ENCODE data around the gene TENT5C.

The TENT5C gene

GRCh38 chr1:117594261-117594990 lies 11.4 kb upstream of the TENT5C start:
- peak; percentile 5 for DNase-seq

GRCh38 chr1:117596023-117596720 lies 9.7 kb upstream of the TENT5C start:
- DNase-seq = no peak

- DNase-seq = no peak
These were observed 7.4 kb upstream of the TENT5C start for GRCh38 chr1:117598489-117598888.

- peak; percentile 91 for DNase-seq
These were observed 6.3 kb upstream of the TENT5C start for GRCh38 chr1:117599286-117600221.

GRCh38 chr1:117600325-117600943 lies 5.4 kb upstream of the TENT5C start:
- DNase-seq = no peak

GRCh38 chr1:117600966-117601365 lies 4.9 kb upstream of the TENT5C start:
- no peak for DNase-seq

GRCh38 chr1:117602862-117603261 lies 3.0 kb upstream of the TENT5C start:
- DNase-seq = no peak

GRCh38 chr1:117605164-117605773 lies 579 bp upstream of the TENT5C start:
- DNase-seq = peak; percentile 65

GRCh38 chr1:117606649-117607430 lies 992 bp downstream of the TENT5C start:
- peak; percentile 65 for DNase-seq

GRCh38 chr1:117607471-117607870 lies 1.6 kb downstream of the TENT5C start:
- DNase-seq = peak; percentile 41

- DNase-seq = no peak
These were observed 2.3 kb downstream of the TENT5C start for GRCh38 chr1:117608115-117608615.

- no peak for DNase-seq
These were observed 2.9 kb downstream of the TENT5C start for GRCh38 chr1:117608758-117609157.

GRCh38 chr1:117609471-117609911 lies 3.6 kb downstream of the TENT5C start:
- DNase-seq = no peak

GRCh38 chr1:117610036-117610435 lies 4.2 kb downstream of the TENT5C start:
- DNase-seq = no peak

GRCh38 chr1:117611121-117611601 lies 5.3 kb downstream of the TENT5C start:
- DNase-seq = no peak

- DNase-seq = no peak
These were observed 6.1 kb downstream of the TENT5C start for GRCh38 chr1:117611894-117612483.

- no peak for DNase-seq
These were observed 6.8 kb downstream of the TENT5C start for GRCh38 chr1:117612517-117613248.

GRCh38 chr1:117613249-117613968 lies 7.6 kb downstream of the TENT5C start:
- no peak for DNase-seq

All from NCI-H69 (cell line).